Spleen (tissue), 11 donors: ENCODE measurements around the gene HSD17B14. TPM values are rescaled to one million over a fixed set of nuclear protein-coding genes. Genes with fewer than 3 reads are reported as not detected.

Experiments
- DNase-seq: peaks from one replicate; pipeline ENCODE4 v3.0.0-alpha.2; 2020
- H3K27ac ChIP-seq, 8 donors: fragments of 200-600 bp; sonication (generic) in 7 of 8; 1 replicate in 4 of 8; 2 replicates in 4 of 8; pipeline versions ENCODE4 v1.5.0 to v1.8.0; 2016 to 2021; ENCODE audit warnings: inconsistent platforms in 4 of 8, mild to moderate bottlenecking in 4 of 8, moderate library complexity in 1 of 8
- H3K27me3 ChIP-seq, 7 donors: fragments of 200-600 bp; sonication (generic) in 6 of 7; replicated peaks in 1 of 7; 1 replicate in 4 of 7; 2 replicates in 3 of 7; pipeline versions ENCODE4 v1.5.0 to v1.8.0; 2016 to 2021; ENCODE audit warnings: inconsistent platforms in 3 of 7, mild to moderate bottlenecking in 1 of 7
- H3K36me3 ChIP-seq, 6 donors: fragments of 200-600 bp; sonication (generic) in 5 of 6; 1 replicate in 4 of 6; 2 replicates in 2 of 6; pipeline versions ENCODE4 v1.5.0 to v1.8.0; 2016 to 2021; ENCODE audit warnings: inconsistent platforms in 2 of 6
- H3K4me1 ChIP-seq, 6 donors: fragments of 200-600 bp; sonication (generic) in 5 of 6; 1 replicate in 3 of 6; 2 replicates in 3 of 6; pipeline versions ENCODE4 v1.5.0 to v1.8.0; 2016 to 2021; ENCODE audit warnings: inconsistent platforms in 3 of 6
- H3K4me3 ChIP-seq, 8 donors: fragments of 200-600 bp; sonication (generic) in 7 of 8; 1 replicate in 4 of 8; 2 replicates in 4 of 8; pipeline versions ENCODE4 v1.5.0 to v1.8.0; 2016 to 2021; ENCODE audit warnings: inconsistent platforms in 4 of 8, mild to moderate bottlenecking in 4 of 8, moderate library complexity in 2 of 8
- H3K9me3 ChIP-seq, 8 donors: fragments of 200-600 bp; sonication (generic) in 7 of 8; 1 replicate in 4 of 8; 2 replicates in 4 of 8; pipeline versions ENCODE4 v1.5.0 to v1.8.0; 2016 to 2021; ENCODE audit warnings: inconsistent platforms in 4 of 8
- POLR2A ChIP-seq, 3 donors: fragments of 450-650 bp; IDR thresholded peaks; one replicate each; pipeline ENCODE4 v1.5.1; 2017; ENCODE audit warnings: antibody characterized with exemption in 3 of 3, mild to moderate bottlenecking in 1 of 3
- POLR2AphosphoS5 ChIP-seq, 3 donors: sonication (generic); formaldehyde crosslinking; IDR thresholded peaks; one replicate each; pipeline ENCODE4 v1.5.1; 2017; ENCODE audit warnings: antibody characterized with exemption in 3 of 3
- WGBS, 5 donors: extraction: QIAGEN DNeasy Blood & Tissue Kit in 3 of 5; methylation state at CpG; one replicate each; pipeline versions ENCODE4 v1.1.5 to v1.1.7; 2013 to 2018; 5-methylcytosine and 5-hydroxymethylcytosine counted together
- intact Hi-C: fragments of 100-400 bp; cut with DNase I; formaldehyde crosslinking; loops from one replicate; pipeline ENCODE4 v1.15.0; 2023; ENCODE audit warnings: low total_unique reads
- polyA plus RNA-seq, 3 donors: library from polyadenylated mRNA; stranded (reverse); fragments of 200-250 nt; gene quantifications; one replicate each; pipeline ENCODE4 v1.2.1, GENCODE V29; 2013
- total RNA-seq, 7 donors: library from RNA; depleted of rRNA in 3 of 7; stranded (reverse); fragments of >200 nt in 3 of 7; fragmentation: NEBNext Ultra II Directional in 4 of 7; extraction: Animal tissue kit (Norgen Biotek cat#: 25700) in 4 of 7; gene quantifications; one replicate each; pipeline versions ENCODE4 v1.1.0 to v1.2.1, GENCODE V29; 2016 to 2021
- TF ChIP-seq, protein P1 (sequence below), 11 experiments: fragments of 200-600 bp in 7 of 11; fragments of 450-650 bp in 4 of 11; sonication (generic) in 4 of 11; IDR thresholded peaks in 8 of 11; conservative IDR thresholded peaks in 3 of 11; 1 replicate in 7 of 11; 2 replicates in 4 of 11; pipeline versions ENCODE4 v1.4.0 to v1.8.0; 2016 to 2021; ENCODE audit warnings: antibody characterized with exemption in 11 of 11, inconsistent platforms in 4 of 11, mild to moderate bottlenecking in 1 of 11
- donor health status: healthy with polysubstance abuse.
- donor health status: DM: no; HTN: no; CAD: no; lungs with moderate emphysema.
- donor health status: DM: no; HTN: no; CAD: no.
- donor health status: Bipolar disorder and iron deficiency.
- donor health status: healthy.
- donor health status: DM: no; HTN: no; CAD: no.
- donor health status: DM: yes; HTN: yes; CAD: no.

HSD17B14 gene
- total and polyA plus RNA-seq, 10 donors: 2.4 to 16.5 (median 10.6) TPM

GRCh38 chr19:48798937-48799336, 37.4 kb downstream of the HSD17B14 start:
- no peak for DNase-seq
- Histone ChIP-seq H3K4me3 (no peak overlapping the region), H3K4me1 (peaks cover 0 to 15% (median 9%) of the 10 kb centered on the region in 6 donors), H3K27me3 (no peaks in the 10 kb centered on the region), H3K9me3 (no peaks in the 10 kb centered on the region), H3K27ac (no peak overlapping the region), H3K36me3 (peaks cover 0 to 10% (median 0%) of the 10 kb centered on the region in 6 donors)
- intact Hi-C loops: no loop called here
- 49 to 72% (median 60%) methylated on average over 3 to 6 of the region's 6 CpGs for WGBS, 5 donors
- TF ChIP-seq, protein P1, sequence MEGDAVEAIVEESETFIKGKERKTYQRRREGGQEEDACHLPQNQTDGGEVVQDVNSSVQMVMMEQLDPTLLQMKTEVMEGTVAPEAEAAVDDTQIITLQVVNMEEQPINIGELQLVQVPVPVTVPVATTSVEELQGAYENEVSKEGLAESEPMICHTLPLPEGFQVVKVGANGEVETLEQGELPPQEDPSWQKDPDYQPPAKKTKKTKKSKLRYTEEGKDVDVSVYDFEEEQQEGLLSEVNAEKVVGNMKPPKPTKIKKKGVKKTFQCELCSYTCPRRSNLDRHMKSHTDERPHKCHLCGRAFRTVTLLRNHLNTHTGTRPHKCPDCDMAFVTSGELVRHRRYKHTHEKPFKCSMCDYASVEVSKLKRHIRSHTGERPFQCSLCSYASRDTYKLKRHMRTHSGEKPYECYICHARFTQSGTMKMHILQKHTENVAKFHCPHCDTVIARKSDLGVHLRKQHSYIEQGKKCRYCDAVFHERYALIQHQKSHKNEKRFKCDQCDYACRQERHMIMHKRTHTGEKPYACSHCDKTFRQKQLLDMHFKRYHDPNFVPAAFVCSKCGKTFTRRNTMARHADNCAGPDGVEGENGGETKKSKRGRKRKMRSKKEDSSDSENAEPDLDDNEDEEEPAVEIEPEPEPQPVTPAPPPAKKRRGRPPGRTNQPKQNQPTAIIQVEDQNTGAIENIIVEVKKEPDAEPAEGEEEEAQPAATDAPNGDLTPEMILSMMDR (IDR thresholded peaks at IDR 0.05 in 8 of 11, conservative IDR thresholded peaks at IDR 0.05 in 3 of 11): no peak
- TF ChIP-seq POLR2AphosphoS5 (IDR thresholded peaks at IDR 0.05) (no peak), POLR2A (IDR thresholded peaks at IDR 0.05) (no peak)

GRCh38 chr19:48797103-48797502, 39.2 kb downstream of the HSD17B14 start:
- intact Hi-C loops: no loop called here
- WGBS, 5 donors: 89 to 93% (median 91%) methylated on average over 7 of the region's 7 CpGs
- no peaks in the 10 kb centered on the region for H3K27me3 ChIP-seq

DNA sequence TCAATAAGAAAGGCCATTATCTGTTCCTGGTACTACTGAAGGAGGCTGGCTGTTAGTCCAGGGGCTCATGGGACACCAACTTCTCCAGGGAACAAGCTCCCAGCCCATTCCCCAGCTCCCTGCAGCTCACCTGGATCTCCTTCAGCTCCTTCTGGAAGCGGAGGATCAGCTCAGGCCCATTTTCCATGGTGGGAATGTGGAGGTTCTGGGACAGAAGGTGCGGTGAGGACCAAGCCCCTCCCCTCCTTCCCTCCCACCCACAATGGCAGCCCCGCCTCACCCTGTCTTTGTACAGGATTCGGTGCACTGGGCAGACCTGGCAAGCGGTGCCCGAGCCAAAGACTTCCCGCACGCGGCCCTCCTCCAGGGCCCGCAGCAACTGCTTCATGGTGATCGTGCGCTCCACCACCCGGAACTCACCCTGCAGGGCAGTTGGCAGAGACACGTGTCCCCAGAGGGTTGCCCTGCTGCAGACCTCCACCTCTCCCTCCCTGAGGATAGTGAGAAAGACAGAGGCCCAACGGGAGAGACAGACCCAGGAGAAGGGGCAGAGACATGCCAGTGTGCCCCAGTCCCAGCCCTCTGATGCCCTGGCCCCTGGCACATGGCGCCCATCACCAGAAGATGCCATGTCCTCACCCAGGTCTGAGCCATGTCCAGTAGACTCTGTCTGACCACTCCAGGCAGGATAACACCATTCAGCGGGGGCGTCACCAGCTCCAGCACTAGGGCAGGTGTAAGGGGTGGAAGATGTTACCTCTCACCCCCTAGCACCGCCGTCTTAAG, 39.8 kb downstream of the HSD17B14 start:
- intact Hi-C loops: no loop called here
- TF ChIP-seq POLR2AphosphoS5 (IDR thresholded peaks at IDR 0.05) (peak in 1 of 3 donors; percentile 17), POLR2A (IDR thresholded peaks at IDR 0.05) (no peak)
- TF ChIP-seq, protein P1 (IDR thresholded peaks at IDR 0.05 in 8 of 11, conservative IDR thresholded peaks at IDR 0.05 in 3 of 11): no peak
- H3K36me3 ChIP-seq: peaks cover 0 to 10% (median 0%) of the 10 kb centered on the region in 6 donors
- peak overlapping the region in 7 of 8 donors; percentile 71 to 83 (median 77) for H3K27ac ChIP-seq
- peaks cover 0 to 15% (median 9%) of the 10 kb centered on the region in 6 donors for H3K4me1 ChIP-seq
- no peak overlapping the region for H3K4me3 ChIP-seq
- H3K27me3 ChIP-seq: no peaks in the 10 kb centered on the region
- 88 to 94% (median 90%) methylated on average over 8 to 20 of the region's 20 CpGs for WGBS, 5 donors
- H3K9me3 ChIP-seq: no peaks in the 10 kb centered on the region
- DNase-seq: no peak

More at GRCh38 chr19:48797103-48797502, 39.2 kb downstream of the HSD17B14 start:
- H3K27ac ChIP-seq: no peak overlapping the region
- peaks cover 0 to 10% (median 0%) of the 10 kb centered on the region in 6 donors for H3K36me3 ChIP-seq
- H3K4me1 ChIP-seq: peaks cover 0 to 15% (median 9%) of the 10 kb centered on the region in 6 donors
- no peak for DNase-seq
- TF ChIP-seq, protein P1 (IDR thresholded peaks at IDR 0.05 in 8 of 11, conservative IDR thresholded peaks at IDR 0.05 in 3 of 11): no peak
- no peaks in the 10 kb centered on the region for H3K9me3 ChIP-seq
- no peak overlapping the region for H3K4me3 ChIP-seq

GRCh38 chr19:48795685-48796070, 40.6 kb downstream of the HSD17B14 start:
- Histone ChIP-seq H3K4me1 (peaks cover 0 to 15% (median 9%) of the 10 kb centered on the region in 6 donors), H3K9me3 (no peaks in the 10 kb centered on the region), H3K4me3 (peak overlapping the region in 3 of 8 donors; percentile 49 to 73 (median 56)), H3K36me3 (peaks cover 0 to 10% (median 0%) of the 10 kb centered on the region in 6 donors), H3K27ac (peak overlapping the region; percentile 13 to 83 (median 76)), H3K27me3 (no peaks in the 10 kb centered on the region)
- WGBS, 5 donors: 36 to 84% (median 81%) methylated on average over 2 of the region's 2 CpGs
- no peak for DNase-seq
- TF ChIP-seq POLR2AphosphoS5 (IDR thresholded peaks at IDR 0.05) (no peak), POLR2A (IDR thresholded peaks at IDR 0.05) (no peak)
- TF ChIP-seq, protein P1 (IDR thresholded peaks at IDR 0.05 in 8 of 11, conservative IDR thresholded peaks at IDR 0.05 in 3 of 11): no peak
- intact Hi-C loops: no loop called here
